HepG2 (cell line): ENCODE measurements around the gene MYO15A. TPM values are rescaled to one million over a fixed set of nuclear protein-coding genes. Genes with fewer than 3 reads are reported as not detected.

Experiments used
- ATAC-seq: fragments of 200-7000 bp; cut with Tn5 transposase; 3 replicates; pipeline ENCODE4 v1.9.1; 2020; ENCODE audit warnings: mild to moderate bottlenecking, moderate library complexity
- BruUV-seq: library from RNA; stranded (reverse); fragments of 400-500 nt; replicated peaks from 2 replicates; lab custom pipeline; 2021; lab: Mats Ljungman, UMichigan
- CTCF ChIA-PET: fragments of 300-600 bp; formaldehyde crosslinking; extraction: SDS; loops from one replicate; lab custom pipeline; 2021; ENCODE audit warnings: low total read pairs, inconsistent platforms, low intra/inter-chr PET ratio; lab: Yijun Ruan, JAX
- POLR2A ChIA-PET: fragments of 350-600 bp; sonication (Branson Sonifier 250); formaldehyde crosslinking; loops from one replicate; lab custom pipeline; 2020; ENCODE audit warnings: antibody characterized with exemption, inconsistent platforms; lab: Yijun Ruan, JAX
- DNase-seq: peaks from one replicate; pipeline ENCODE4 v3.0.0-alpha.2; 2015; ENCODE audit warnings: low spot score
- FAIRE-seq: peaks from 3 replicates; lab custom pipeline; 2011; peaks lifted over from hg19 to GRCh38; lab: Jason Lieb, UNC
- H2AFZ ChIP-seq: one replicate; pipeline ENCODE4 v1.6.1; 2011; ENCODE audit warnings: low read length, inconsistent platforms
- H3K27ac ChIP-seq: fragments of 300-600 bp; 3 replicates; pipeline ENCODE4 v1.8.0; 2011; ENCODE audit warnings: mixed run types, mild to moderate bottlenecking, mixed read lengths, low read length, inconsistent platforms; ENCODE audit not compliant: insufficient read depth; ENCODE audit errors: extremely low read length
- H3K27me3 ChIP-seq, 2 experiments: fragments of 200-600 bp in 1 of 2; 2 replicates in 1 of 2; 3 replicates in 1 of 2; pipeline versions ENCODE4 v1.6.0 to v1.8.0; 2011; ENCODE audit warnings: low read length in 2 of 2, mild to moderate bottlenecking in 2 of 2, moderate library complexity in 2 of 2, inconsistent platforms in 1 of 2; ENCODE audit not compliant: insufficient read depth in 2 of 2, control insufficient read depth in 1 of 2
- H3K36me3 ChIP-seq, 2 experiments: fragments of 200-600 bp in 1 of 2; replicated peaks in 1 of 2; 2 replicates in 1 of 2; 3 replicates in 1 of 2; pipeline versions ENCODE4 v1.5.1 to v1.8.0; 2011; ENCODE audit warnings: low read length in 2 of 2, inconsistent platforms in 1 of 2; ENCODE audit not compliant: insufficient read depth in 2 of 2, control insufficient read depth in 1 of 2
- H3K4me1 ChIP-seq: 2 replicates; pipeline ENCODE4 v1.5.1; 2012; ENCODE audit warnings: low read length, inconsistent platforms; ENCODE audit not compliant: insufficient read depth
- H3K4me2 ChIP-seq: 2 replicates; pipeline ENCODE4 v1.6.0; 2011; ENCODE audit warnings: low read depth, low read length, inconsistent platforms
- H3K4me3 ChIP-seq, 3 experiments: fragments of 200-600 bp in 1 of 3; sonication (generic), shearing (Covaris generic) in 1 of 3; replicated peaks in 1 of 3; 2 replicates each; pipeline ENCODE4 v1.5.1; 2011 to 2016; ENCODE audit warnings: low read length in 3 of 3, inconsistent platforms in 2 of 3, low read depth in 2 of 3, mild to moderate bottlenecking in 2 of 3, control low read depth in 1 of 3, mixed read lengths in 1 of 3; ENCODE audit not compliant: insufficient read depth in 1 of 3
- H3K79me2 ChIP-seq: one replicate; pipeline ENCODE4 v1.6.1; 2011; ENCODE audit warnings: low read length, inconsistent platforms; ENCODE audit not compliant: insufficient read depth
- H3K9ac ChIP-seq: 2 replicates; pipeline ENCODE4 v1.6.0; 2011; ENCODE audit warnings: mild to moderate bottlenecking, low read depth, low read length, inconsistent platforms; ENCODE audit not compliant: insufficient read depth
- H3K9me3 ChIP-seq: 2 replicates; pipeline ENCODE4 v1.5.1; 2012; ENCODE audit warnings: mild to moderate bottlenecking, low read length
- H4K20me1 ChIP-seq: 2 replicates; pipeline ENCODE4 v1.6.0; 2011; ENCODE audit warnings: inconsistent platforms, mild to moderate bottlenecking, low read length, moderate library complexity; ENCODE audit not compliant: insufficient read depth
- EED ChIP-seq: sonication (generic); formaldehyde crosslinking; IDR thresholded peaks from 2 replicates; pipeline ENCODE4 v1.5.0; 2020; ENCODE audit warnings: mild to moderate bottlenecking, missing genetic modification reagents
- FIP1L1 ChIP-seq: fragments of 200-400 bp; formaldehyde crosslinking; IDR thresholded peaks from 2 replicates; pipeline ENCODE4 v1.6.1; 2018; ENCODE audit warnings: low read depth, mild to moderate bottlenecking, low read length, moderate library complexity, borderline replicate concordance; ENCODE audit not compliant: insufficient read depth
- FOXA1 ChIP-seq, 2 experiments: fragments of 450-650 bp in 1 of 2; sonication (generic) in 1 of 2; formaldehyde crosslinking in 1 of 2; IDR thresholded peaks; 2 replicates each; pipeline versions ENCODE4 v1.4.0 to v1.6.1; 2016 to 2020; ENCODE audit warnings: missing genetic modification reagents in 1 of 2
- MATR3 ChIP-seq: sonication (generic); formaldehyde crosslinking; IDR thresholded peaks from 2 replicates; pipeline ENCODE4 v1.4.0; 2020; ENCODE audit warnings: missing genetic modification reagents
- TARDBP ChIP-seq: sonication (generic); formaldehyde crosslinking; IDR thresholded peaks from 2 replicates; pipeline ENCODE4 v1.8.0; 2022; ENCODE audit warnings: mild to moderate bottlenecking, missing genetic modification reagents
- TOE1 ChIP-seq: sonication (generic); formaldehyde crosslinking; IDR thresholded peaks from 2 replicates; pipeline ENCODE4 v1.4.0; 2020; ENCODE audit warnings: mild to moderate bottlenecking, missing genetic modification reagents
- ZNF530 ChIP-seq: sonication (generic); formaldehyde crosslinking; IDR thresholded peaks from 2 replicates; pipeline ENCODE4 v1.5.0; 2020; ENCODE audit warnings: low read depth, mild to moderate bottlenecking, missing genetic modification reagents
- WGBS: methylation state at CpG from one replicate; pipeline ENCODE4 v1.1.6; 2017; ENCODE audit warnings: low lambda C conversion rate; 5-methylcytosine and 5-hydroxymethylcytosine counted together
- in situ Hi-C: cut with HindIII; loops from 2 replicates; pipeline ENCODE4 v1.10.0; 2017; ENCODE audit warnings: low pct_unique_long_range_greater_than_20kb; ENCODE audit not compliant: extremely low pct_ligation_motif_present
- intact Hi-C: fragments of 100-400 bp; cut with micrococcal nuclease; formaldehyde crosslinking; loops from one replicate; pipeline ENCODE4 v1.10.0; 2022; ENCODE audit not compliant: unreplicated experiment
- polyA plus RNA-seq, 8 experiments: library from polyadenylated mRNA; depleted of rRNA in 3 of 8; stranded (reverse) in 7 of 8; unstranded in 1 of 8; fragments of >200 nt; fragmentation: Illumina TruSeq in 4 of 8; extraction: Trizol in 4 of 8; gene quantifications; 2 replicates each; pipeline versions ENCODE4 v1.2.1 to v1.2.3, GENCODE V29; 2011 to 2016; ENCODE audit warnings: low read depth in 4 of 8, missing spikeins in 1 of 8, mixed read lengths in 1 of 8; ENCODE audit not compliant: insufficient read depth in 1 of 8
- total RNA-seq, 5 experiments: library from RNA; depleted of rRNA; stranded (reverse); fragments of >200 nt; fragmentation: Illumina TruSeq; extraction: Trizol; gene quantifications; 2 replicates each; pipeline ENCODE4 v1.2.3, GENCODE V29; 2016; ENCODE audit warnings: low read depth in 1 of 5
- TF ChIP-seq, protein P1 (sequence below): sonication (generic); formaldehyde crosslinking; conservative IDR thresholded peaks from 2 replicates; pipeline ENCODE4 v1.4.0; 2020; ENCODE audit warnings: missing genetic modification reagents
- TF ChIP-seq, protein P2 (sequence below): sonication (generic); formaldehyde crosslinking; IDR thresholded peaks from 2 replicates; pipeline ENCODE4 v1.4.0; 2020; ENCODE audit warnings: missing genetic modification reagents
- TF ChIP-seq, protein P3 (sequence below): IDR thresholded peaks from 2 replicates; pipeline ENCODE4 v1.6.1; 2016; ENCODE audit warnings: missing compliant biosample characterization, missing genetic modification reagents, borderline replicate concordance

The MYO15A gene
- total and polyA plus RNA-seq, 2 of the 13 experiments (the other 11 are each of a cell fraction or from before 2014, with no cell fraction given): 0.07 to 0.20 TPM

DNA sequence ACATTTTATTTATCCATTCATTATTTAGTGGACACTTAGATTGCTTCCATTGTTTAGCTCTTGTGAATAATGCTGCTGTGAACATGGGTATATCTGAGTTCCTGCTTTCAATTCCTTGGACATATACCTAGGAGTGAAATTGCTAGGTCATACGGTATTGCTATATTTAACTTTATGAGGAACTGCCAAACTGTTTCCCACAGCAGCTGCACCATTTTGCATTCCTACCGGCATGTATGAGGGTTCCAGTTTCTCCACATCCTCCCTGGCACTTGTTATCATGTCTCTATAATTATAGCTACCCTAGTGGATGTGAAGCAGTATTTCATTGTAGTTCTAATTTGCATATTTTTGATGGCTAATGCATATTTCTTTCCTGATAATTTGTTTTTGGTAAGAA is 44.5 kb upstream of the MYO15A start:
- DNase-seq (no peak), FAIRE-seq (no peak), ATAC-seq (no peak)
- H3K9me3 ChIP-seq: no peaks in the 10 kb centered on the region
- peaks cover 12% of the 10 kb centered on the region for H3K4me1 ChIP-seq
- no peaks in the 10 kb centered on the region for H3K79me2 ChIP-seq
- 94% methylated on average over 2 of the region's 2 CpGs for WGBS
- ChIA-PET POLR2A (no interaction called here), CTCF (no interaction called here)
- intact Hi-C loops: no loop called here
- H3K4me2 ChIP-seq: no peak overlapping the region
- H3K36me3 ChIP-seq: peaks cover 20 to 39% of the 10 kb centered on the region in 2 experiments
- H3K27me3 ChIP-seq: no peaks in the 10 kb centered on the region
- H2AFZ ChIP-seq: no peak overlapping the region
- H3K9ac ChIP-seq: no peak overlapping the region
- no TSS peak for BruUV-seq
- in situ Hi-C loops: no loop called here
- no peaks in the 10 kb centered on the region for H4K20me1 ChIP-seq
- TF ChIP-seq, protein P1, sequence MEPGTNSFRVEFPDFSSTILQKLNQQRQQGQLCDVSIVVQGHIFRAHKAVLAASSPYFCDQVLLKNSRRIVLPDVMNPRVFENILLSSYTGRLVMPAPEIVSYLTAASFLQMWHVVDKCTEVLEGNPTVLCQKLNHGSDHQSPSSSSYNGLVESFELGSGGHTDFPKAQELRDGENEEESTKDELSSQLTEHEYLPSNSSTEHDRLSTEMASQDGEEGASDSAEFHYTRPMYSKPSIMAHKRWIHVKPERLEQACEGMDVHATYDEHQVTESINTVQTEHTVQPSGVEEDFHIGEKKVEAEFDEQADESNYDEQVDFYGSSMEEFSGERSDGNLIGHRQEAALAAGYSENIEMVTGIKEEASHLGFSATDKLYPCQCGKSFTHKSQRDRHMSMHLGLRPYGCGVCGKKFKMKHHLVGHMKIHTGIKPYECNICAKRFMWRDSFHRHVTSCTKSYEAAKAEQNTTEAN (CRISPR knock-in tag): no peak
- no peak for TF ChIP-seq FIP1L1
- TF ChIP-seq TARDBP (CRISPR knock-in tag): no peak
- TF ChIP-seq, protein P2, sequence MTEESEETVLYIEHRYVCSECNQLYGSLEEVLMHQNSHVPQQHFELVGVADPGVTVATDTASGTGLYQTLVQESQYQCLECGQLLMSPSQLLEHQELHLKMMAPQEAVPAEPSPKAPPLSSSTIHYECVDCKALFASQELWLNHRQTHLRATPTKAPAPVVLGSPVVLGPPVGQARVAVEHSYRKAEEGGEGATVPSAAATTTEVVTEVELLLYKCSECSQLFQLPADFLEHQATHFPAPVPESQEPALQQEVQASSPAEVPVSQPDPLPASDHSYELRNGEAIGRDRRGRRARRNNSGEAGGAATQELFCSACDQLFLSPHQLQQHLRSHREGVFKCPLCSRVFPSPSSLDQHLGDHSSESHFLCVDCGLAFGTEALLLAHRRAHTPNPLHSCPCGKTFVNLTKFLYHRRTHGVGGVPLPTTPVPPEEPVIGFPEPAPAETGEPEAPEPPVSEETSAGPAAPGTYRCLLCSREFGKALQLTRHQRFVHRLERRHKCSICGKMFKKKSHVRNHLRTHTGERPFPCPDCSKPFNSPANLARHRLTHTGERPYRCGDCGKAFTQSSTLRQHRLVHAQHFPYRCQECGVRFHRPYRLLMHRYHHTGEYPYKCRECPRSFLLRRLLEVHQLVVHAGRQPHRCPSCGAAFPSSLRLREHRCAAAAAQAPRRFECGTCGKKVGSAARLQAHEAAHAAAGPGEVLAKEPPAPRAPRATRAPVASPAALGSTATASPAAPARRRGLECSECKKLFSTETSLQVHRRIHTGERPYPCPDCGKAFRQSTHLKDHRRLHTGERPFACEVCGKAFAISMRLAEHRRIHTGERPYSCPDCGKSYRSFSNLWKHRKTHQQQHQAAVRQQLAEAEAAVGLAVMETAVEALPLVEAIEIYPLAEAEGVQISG (CRISPR knock-in tag): no peak
- TF ChIP-seq FOXA1 (IDR thresholded peaks at IDR 0.05): no peak
- no peak for TF ChIP-seq FOXA1 (CRISPR knock-in tag; IDR thresholded peaks at IDR 0.05)
- TF ChIP-seq, protein P3, sequence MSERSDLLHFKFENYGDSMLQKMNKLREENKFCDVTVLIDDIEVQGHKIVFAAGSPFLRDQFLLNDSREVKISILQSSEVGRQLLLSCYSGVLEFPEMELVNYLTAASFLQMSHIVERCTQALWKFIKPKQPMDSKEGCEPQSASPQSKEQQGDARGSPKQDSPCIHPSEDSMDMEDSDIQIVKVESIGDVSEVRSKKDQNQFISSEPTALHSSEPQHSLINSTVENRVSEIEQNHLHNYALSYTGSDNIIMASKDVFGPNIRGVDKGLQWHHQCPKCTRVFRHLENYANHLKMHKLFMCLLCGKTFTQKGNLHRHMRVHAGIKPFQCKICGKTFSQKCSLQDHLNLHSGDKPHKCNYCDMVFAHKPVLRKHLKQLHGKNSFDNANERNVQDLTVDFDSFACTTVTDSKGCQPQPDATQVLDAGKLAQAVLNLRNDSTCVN (CRISPR knock-in tag): no peak
- no peak for TF ChIP-seq ZNF530 (CRISPR knock-in tag)
- no peak for TF ChIP-seq TOE1 (CRISPR knock-in tag)
- TF ChIP-seq EED (CRISPR knock-in tag): no peak
- no peak for TF ChIP-seq MATR3 (CRISPR knock-in tag)
- no peak overlapping the region for H3K4me3 ChIP-seq
- H3K27ac ChIP-seq: no peak overlapping the region
